AG09309 (cell line): ENCODE results near the gene ADAMTS2.

Source experiments
- DNase-seq: peaks from one replicate; pipeline ENCODE4 v3.0.0-alpha.2; 2010; ENCODE audit warnings: low read depth
- H3K4me3 ChIP-seq: 2 replicates; pipeline ENCODE4 v1.5.1; 2011; ENCODE audit warnings: mild to moderate bottlenecking, low read depth, low read length, moderate library complexity; ENCODE audit not compliant: control insufficient read depth
- CTCF ChIP-seq: IDR thresholded peaks from 2 replicates; pipeline ENCODE4 v1.5.1; 2011; ENCODE audit warnings: mild to moderate bottlenecking, low read depth, low read length, inconsistent platforms; ENCODE audit not compliant: insufficient read depth, control insufficient read depth; ENCODE audit errors: missing control alignments

ADAMTS2 gene

GRCh38 chr5:179268966-179269693 lies 76.1 kb downstream of the ADAMTS2 start:
- H3K4me3 ChIP-seq: no peak overlapping the region
- no peak for DNase-seq
- no peak for TF ChIP-seq CTCF

GRCh38 chr5:179268399-179268952 lies 76.8 kb downstream of the ADAMTS2 start:
- no peak for TF ChIP-seq CTCF
- DNase-seq: no peak
- H3K4me3 ChIP-seq: no peak overlapping the region

- TF ChIP-seq CTCF: no peak
- no peak overlapping the region for H3K4me3 ChIP-seq
- no peak for DNase-seq
Measured at GRCh38 chr5:179267671-179268083, 77.6 kb downstream of the ADAMTS2 start.

GRCh38 chr5:179267071-179267670 lies 78.1 kb downstream of the ADAMTS2 start:
- DNase-seq: no peak
- H3K4me3 ChIP-seq: no peak overlapping the region
- TF ChIP-seq CTCF: peak; percentile 38

GRCh38 chr5:179266291-179267070 lies 78.8 kb downstream of the ADAMTS2 start:
- no peak overlapping the region for H3K4me3 ChIP-seq
- DNase-seq: no peak
- no peak for TF ChIP-seq CTCF

- DNase-seq: peak; percentile 96
- TF ChIP-seq CTCF: no peak
- H3K4me3 ChIP-seq: no peak overlapping the region
Measured at GRCh38 chr5:179265514-179266290, 79.6 kb downstream of the ADAMTS2 start.
